ENCODE measurements around the gene PLXDC2.

Gene PLXDC2

GRCh38 chr10:19915816-19916215 is 99.6 kb downstream of the PLXDC2 start:
- DNase-seq = no peak

DNA sequence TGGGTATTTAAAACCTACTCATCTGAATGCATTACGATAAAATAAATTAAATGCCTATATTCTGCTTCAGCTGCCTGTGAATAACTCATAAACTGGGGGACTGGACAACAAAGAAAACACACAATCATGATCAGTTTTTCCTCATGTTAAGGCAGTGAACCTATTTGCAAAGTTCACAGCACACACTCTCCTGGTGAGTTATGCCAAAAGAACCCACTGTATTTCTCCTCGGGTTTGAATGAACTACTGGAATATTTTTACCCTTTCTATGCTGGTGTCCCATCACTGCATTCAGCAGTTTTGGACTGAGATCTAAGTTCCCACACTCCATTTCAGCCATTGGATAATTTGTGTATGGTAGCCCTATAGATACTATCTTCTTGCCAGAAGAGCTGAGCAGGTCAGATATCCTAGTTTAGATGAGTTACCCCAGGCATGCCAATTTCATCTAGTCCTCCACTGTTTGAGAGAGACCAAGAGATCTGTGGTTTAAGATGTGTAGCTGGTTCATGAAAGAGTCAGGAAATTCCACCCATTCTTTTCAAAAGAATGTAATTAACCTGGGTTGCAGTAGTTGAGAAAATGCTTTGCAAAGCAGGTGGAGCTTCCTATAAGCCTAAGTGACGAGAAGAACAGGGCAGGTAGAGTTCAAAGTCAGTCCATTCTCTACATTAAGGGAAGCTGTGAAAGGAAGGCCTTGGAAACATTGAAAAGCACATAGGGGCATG is 101.7 kb downstream of the PLXDC2 start:
- no peak for DNase-seq

GRCh38 chr10:19918794-19919193 is 102.6 kb downstream of the PLXDC2 start:
- peak; percentile 48 for DNase-seq

DNA sequence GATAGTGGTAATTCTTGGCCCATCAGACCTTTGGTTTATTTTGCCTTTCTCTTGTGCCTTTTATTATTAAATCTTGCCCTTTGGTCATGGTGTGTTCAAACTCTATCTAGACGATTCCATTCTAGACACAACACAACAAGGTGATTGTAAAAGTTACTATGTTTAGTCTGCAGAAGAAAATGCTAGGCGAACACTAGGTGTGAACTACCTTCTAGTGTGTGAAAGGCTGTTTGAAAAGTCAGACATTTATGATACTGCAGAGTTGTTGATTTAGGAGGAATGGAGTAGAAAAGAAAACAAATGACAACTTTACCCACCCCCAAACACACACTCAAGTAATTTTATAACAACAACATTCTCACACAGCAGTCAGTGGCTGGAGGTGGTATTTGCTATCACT is 103.4 kb downstream of the PLXDC2 start:
- no peak for DNase-seq

GRCh38 chr10:19920075-19920726 is 104.0 kb downstream of the PLXDC2 start:
- no peak for DNase-seq

DNA sequence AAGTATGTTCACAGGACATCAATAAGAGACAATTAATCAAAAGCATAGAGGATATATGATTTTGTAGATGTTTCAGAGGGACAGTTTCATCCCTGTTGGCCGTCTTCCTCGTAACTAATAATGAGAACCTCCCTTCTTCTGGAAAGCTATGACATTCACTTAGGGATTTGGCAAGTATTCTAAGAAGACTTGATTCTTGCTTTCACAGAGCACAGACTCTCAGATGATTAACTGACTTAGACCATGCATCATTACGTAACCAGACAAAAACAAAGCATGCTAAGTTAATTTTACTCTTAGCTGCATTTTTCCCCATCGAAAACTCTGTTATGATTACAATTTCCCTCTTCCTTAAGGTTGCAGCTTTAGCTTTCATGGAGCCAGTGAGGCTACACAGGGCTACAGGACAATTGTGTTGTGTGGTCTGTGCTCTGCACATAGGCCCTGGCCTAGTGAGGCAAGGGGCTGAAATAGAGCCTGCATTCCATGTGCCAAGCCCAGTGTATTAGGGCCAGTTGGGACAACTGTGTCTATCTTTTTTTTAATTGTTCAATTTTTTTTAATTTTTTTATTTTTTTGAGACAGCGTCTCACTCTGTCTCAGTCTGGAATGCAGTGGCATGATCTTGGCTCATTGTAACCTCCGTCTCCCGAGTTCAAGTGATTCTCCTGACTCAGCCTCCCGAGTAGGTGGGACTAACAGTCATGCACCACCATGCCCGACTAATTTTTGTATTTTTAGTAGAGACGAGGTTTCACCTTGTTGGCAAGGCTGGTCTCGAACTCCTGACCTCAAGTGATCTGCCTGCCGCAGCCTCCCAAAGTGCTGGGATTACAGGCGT is 105.3 kb downstream of the PLXDC2 start:
- DNase-seq = no peak

DNA sequence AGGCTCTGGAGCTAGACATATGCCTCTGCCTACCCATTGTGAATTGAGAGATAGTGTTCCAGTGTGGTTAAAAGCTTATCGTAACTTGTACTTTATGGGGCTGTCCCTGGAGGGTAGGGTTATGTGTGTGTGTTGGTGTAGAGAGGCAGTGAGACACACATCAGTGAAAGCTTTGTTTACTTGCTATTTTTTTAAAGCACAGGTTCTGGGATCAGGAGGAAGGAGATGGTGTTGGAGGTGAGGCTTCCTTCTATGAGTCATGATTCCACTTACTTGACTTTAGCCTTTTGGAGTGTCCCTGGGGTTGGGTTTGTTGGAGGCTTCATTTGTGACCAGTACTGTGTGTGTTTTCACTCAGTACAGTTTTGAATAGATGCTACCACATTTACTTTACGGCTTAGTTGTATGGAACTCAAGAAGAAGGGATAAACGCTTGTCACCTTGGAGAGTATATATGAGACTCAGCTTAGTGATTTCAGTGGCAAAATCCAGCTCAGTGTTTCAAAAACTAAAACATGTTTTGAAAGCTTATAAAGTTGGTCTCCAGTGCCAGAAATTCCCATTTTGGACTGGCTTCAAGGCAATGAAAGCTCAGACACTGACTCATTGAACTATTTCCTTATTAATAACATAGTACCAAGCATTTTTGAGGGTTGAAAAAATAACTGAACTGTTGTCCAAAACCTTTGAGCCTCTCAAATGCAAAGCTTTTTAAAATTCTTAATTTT is 106.2 kb downstream of the PLXDC2 start:
- no peak for DNase-seq

DNA sequence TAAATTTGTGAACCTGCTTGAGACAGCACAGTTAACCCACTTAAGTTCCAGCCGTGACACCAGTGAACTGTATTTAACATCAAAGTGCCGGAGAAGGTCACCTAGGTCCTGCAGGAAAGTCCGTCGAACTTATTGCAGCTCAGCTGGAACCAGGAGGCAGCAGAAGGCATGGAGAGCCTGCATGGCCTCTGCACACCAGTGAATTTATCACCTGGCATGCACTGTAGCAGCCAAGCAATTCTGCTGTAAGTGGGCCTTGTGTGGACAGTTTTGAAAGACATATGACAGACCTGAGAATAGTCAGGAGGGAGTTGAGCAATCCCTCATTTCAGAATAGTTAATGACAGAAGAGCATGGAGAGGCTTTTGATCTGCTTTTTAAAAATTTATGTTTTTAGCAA is 108.8 kb downstream of the PLXDC2 start:
- DNase-seq = no peak

GRCh38 chr10:19928936-19929335 is 112.7 kb downstream of the PLXDC2 start:
- no peak for DNase-seq

DNA sequence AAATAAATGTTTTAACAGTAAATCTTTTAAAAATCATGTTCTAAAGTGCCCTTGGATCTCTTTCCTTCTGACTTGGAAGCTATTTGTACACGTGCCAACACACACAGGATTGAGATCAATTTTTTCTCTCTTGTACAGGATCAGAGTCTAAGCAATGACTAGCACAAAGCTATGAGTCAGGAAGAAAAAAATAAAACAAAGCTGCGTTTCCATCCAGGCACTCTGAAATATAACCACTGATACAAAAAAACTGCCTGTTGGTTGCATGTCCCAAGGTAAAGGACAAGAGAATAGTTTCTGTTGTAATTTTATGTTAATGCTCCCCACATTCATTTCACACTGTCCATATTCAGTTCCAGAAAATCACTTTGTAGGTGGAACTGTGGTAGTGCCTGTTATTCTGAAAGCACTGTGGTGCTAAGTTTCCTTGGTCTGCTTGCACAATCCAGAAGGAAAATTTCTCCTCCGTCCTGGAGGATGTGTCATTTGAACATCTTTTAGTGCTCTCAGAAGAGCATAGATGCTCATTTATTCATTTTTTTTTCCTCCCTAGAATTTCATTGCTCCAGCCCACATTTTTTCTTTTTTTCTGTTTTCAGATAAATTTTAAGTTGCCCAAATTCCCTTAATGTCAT is 113.4 kb downstream of the PLXDC2 start:
- DNase-seq = no peak

DNA sequence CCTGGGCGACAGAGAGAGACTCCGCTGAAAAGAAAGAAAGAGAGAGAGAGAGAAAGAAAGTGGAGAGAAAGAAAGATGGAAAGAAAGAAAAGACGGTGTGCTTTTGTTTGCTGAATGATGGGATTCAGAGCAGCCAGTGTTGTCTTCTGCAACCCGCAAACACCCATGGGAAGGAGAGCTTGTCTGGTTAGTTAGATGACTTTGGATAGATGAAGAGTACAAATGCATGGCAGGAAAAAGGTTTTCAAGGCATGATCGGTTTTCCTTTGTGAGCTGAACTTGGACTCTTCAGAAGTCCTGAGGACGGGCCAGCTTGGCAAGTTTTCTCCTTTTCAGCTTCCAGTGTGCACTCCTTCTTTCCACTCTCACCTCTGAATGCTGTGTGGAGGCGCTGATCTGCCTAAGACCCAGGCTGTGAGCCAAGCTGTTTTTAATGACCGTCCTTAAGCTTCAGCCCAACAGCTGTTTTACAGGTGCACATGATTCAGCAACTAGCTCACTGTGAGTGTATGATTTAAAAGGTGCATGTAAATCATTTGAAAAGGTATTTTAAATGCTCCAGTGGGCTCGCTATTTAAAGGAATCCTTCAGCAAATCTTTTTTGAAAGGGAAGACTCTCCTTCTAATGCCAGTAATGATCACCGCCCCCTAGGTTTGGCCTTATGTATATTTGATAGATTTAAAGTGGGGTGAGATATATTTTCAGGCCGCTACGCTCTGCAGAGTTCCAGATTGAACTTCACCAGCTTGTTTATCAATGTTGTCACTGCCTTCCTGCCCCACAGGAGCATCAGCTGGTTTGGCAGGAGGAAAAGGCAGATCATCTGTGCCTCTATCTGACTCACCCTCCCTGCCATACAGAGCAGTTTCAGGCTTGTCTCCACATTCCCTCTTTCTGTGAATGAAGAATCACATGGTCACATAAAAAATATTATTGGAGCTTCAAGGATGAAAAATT is 115.0 kb downstream of the PLXDC2 start:
- peak; percentile 49 for DNase-seq

GRCh38 chr10:19931894-19932590 is 115.8 kb downstream of the PLXDC2 start:
- peak; percentile 39 for DNase-seq

DNA sequence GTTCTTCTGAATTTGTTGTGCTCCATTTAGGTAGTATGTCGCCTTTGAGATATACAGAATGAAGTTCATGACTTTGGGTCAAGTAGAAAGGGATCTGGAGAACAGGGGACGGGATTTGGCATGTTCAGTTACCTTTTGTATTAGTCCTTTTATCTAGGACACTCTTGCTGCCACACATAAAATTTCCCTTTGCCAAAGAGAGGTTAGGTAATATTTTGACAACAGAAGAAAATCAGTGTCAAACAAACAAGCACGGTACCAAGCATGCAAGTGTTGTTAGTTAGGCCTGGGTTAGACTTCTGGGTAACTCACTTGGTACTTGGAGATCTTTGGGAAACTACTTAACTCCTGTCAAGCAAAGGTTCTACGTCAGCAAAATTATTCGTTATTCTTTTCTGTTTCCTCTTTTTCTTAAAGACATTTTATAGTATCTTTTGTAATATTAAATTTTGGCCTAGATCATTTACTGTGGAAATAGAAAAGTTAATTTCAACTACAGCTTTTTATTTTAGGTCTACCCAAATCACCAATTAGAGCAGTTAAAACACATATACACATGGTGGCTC is 116.7 kb downstream of the PLXDC2 start:
- DNase-seq = no peak

DNA sequence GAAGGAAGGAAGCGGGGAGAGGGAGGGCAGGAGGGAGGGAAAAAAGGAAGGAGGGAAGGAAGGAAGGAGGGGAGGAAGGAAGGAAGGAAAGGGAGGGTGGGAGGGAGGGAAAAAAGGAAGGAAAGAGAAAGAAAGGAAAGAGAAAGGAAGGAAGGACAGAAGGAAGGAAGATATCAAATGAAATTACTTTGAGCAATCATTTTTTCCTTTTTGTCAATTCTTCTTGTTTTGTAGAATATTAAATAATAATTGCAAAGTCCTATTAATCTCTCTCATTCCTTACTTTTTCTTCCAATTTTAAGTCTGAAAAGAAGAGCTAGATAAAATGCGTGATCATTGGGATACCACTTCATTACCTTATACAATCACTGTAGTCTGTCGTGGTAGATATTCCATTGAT is 117.5 kb downstream of the PLXDC2 start:
- DNase-seq = no peak

DNA sequence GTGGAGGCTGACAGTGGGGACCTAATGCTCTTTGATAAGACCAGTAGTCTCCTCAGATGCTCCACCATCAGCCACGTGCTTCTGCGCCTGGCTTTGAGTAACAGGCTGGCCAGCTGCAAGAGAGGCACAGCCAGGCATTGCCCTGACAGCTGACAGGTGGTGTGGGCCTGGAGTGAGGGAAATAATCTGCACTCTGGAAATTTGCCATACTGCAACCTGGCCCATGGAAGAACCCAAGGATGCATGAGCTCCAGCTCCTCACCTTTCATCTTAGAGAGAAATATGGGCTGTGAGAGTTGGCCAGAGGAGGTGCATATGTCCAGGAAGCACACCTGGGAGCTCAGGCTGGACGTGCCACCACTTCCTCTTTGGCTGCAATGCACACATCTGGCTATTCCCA is 118.9 kb downstream of the PLXDC2 start:
- DNase-seq = no peak

DNA sequence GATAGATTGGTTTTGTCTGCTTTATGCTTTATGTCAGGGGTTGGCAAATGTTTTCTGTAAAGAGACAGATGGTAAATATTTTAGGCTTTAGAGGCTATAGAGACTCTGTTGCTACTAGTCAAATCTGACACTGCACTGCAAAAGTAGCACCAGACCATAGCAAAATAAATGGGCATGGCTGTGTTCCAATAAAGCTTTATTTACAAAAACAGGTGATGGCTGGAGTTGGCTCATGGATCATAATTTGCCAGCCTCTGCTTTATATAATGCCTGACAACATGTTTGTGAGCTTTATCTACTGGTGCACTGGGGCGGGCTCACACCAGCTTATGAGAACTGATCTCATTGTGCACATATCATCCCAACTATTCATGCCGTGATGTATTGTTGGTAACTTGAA is 120.1 kb downstream of the PLXDC2 start:
- no peak for DNase-seq

DNA sequence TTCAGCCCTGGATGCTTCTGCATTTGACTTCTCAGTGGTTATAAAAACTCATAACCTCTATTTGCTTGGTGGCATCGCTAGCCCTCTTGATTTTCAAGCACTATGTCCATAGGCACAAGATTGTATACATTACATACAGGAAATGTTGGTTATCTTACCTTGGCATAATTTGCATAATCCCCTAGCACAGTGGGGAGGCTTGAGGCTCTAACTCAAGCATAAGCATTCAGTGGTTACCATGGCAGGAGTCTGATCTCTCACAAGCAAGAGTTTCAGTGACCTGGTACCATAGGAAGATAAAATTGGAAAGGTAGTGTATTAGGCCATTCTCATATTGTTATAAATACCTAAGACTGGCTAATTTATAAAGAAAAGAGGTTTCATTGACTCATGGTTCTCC is 121.8 kb downstream of the PLXDC2 start:
- no peak for DNase-seq

- no peak for DNase-seq
Measured at GRCh38 chr10:19941206-19941880, 125.1 kb downstream of the PLXDC2 start.

DNA sequence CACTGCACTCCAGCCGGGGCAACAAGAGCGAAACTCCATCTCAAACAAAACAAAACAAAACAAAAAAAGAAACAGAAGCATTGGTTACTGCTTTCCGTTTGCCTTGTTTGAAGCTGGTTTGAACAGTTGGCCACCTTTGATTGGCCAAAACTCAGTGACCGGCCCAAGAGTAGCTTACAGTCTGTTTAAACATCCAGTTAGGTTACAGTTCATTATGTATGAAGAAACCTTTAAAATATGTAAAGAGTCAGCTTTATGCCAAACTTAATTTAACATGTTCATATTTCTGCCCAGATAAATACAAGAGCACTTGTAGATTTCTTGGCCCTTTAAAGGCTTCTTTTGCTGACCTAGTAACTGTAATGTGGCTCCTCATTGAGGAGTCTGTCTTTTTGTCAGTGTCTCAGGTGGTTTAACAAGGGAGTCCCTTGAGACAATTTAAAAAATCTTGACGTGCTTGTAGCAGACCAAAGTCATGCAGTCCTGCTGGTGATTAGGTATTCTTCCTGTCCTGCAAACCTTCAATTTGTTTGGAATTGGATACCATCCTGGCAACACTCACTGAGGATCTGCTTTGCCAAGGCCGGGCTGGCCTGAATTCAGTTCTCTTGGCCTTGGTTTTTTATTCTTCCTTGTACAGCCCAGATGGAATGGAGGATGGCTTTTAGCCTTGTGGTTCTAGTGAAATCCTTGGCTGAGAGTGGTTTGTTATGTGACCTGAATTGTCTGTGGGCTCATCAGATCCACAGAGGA is 128.9 kb downstream of the PLXDC2 start:
- no peak for DNase-seq
